GM12878 (cell line): ENCODE results near the gene DNAJC11.

Source experiments
- CHD4 ChIP-seq: fragments of 200-600 bp; sonication (generic); IDR thresholded peaks from 2 replicates; pipeline ENCODE4 v1.6.1; 2016; ENCODE audit warnings: mild to moderate bottlenecking
- CTCF ChIP-seq, 3 experiments: IDR thresholded peaks in 2 of 3; conservative IDR thresholded peaks in 1 of 3; 2 replicates each; pipeline ENCODE4 v1.5.1; 2011; ENCODE audit warnings: low read depth in 3 of 3, low read length in 3 of 3, mild to moderate bottlenecking in 3 of 3, control low read depth in 2 of 3, moderate library complexity in 2 of 3, inconsistent platforms in 1 of 3, mixed read lengths in 1 of 3; ENCODE audit not compliant: control insufficient read depth in 2 of 3, insufficient read depth in 1 of 3; ENCODE audit errors: extremely low read depth in 1 of 3
- EED ChIP-seq: sonication (generic); IDR thresholded peaks from 2 replicates; pipeline ENCODE4 v1.6.1; 2016; ENCODE audit warnings: antibody characterized with exemption, low read depth
- ESRRA ChIP-seq: IDR thresholded peaks from 2 replicates; pipeline ENCODE4 v1.6.1; 2012; ENCODE audit warnings: mild to moderate bottlenecking, low read length, improper control_type of control experiment
- NRF1 ChIP-seq: conservative IDR thresholded peaks from 2 replicates; pipeline ENCODE4 v1.6.1; 2011; ENCODE audit warnings: mild to moderate bottlenecking, low read depth, low read length, improper control_type of control experiment
- POLR2AphosphoS5 ChIP-seq: IDR thresholded peaks from 2 replicates; pipeline ENCODE4 v1.6.1; 2011; ENCODE audit warnings: mild to moderate bottlenecking, low read length, inconsistent platforms

- TF ChIP-seq NRF1, result no peak
- TF ChIP-seq EED, result no peak
- no peak for TF ChIP-seq CHD4
- no peak for TF ChIP-seq CTCF (IDR thresholded peaks at IDR 0.05 in 2 of 3, conservative IDR thresholded peaks at IDR 0.05 in 1 of 3; ENCODE audit: control insufficient read depth in 2 of 3, extremely low read depth in 1 of 3, insufficient read depth in 1 of 3, low read depth in 3 of 3, low read length in 3 of 3)
- no peak for TF ChIP-seq POLR2AphosphoS5
- no peak for TF ChIP-seq ESRRA
Measured at GRCh38 chr1:6704746-6705145, 3.1 kb upstream of the DNAJC11 start.
